ENCODE data around the gene TMEM81.

TMEM81 gene

GRCh38 chr1:205084360-205084759, at the start of gene TMEM81:
TSS of gene TMEM81 (minus strand) at chr1:205084460. CDS start at chr1:205084320, 140 bp downstream.
- Histone ChIP-seq H3K4me1 (ENCODE audit: control insufficient read depth, low read length) (no peaks in the 10 kb centered on the region), H3K9me3 (ENCODE audit: control insufficient read depth, insufficient read depth, low read length) (no peaks in the 10 kb centered on the region), H3K4me2 (ENCODE audit: low read length) (no peak within 1 kb of the TSS), H3K27ac (ENCODE audit: low read depth, low read length) (no peak within 1 kb of the TSS), H3K36me3 (ENCODE audit: control insufficient read depth, low read length) (peaks cover 35% of the 10 kb centered on the region), H3K79me2 (ENCODE audit: control insufficient read depth, low read length) (no peaks in the 10 kb centered on the region), H3F3A (ENCODE audit: control insufficient read depth, insufficient read depth) (no peaks in the 10 kb centered on the region), H3K9me2 (replicated peaks; ENCODE audit: control insufficient read depth, low read length) (no peaks in the 10 kb centered on the region), H3K27me3 (ENCODE audit: control insufficient read depth, low read length) (no peaks in the 10 kb centered on the region), H3K4me3 (ENCODE audit: low read length) (no peak within 1 kb of the TSS), H4K20me1 (ENCODE audit: control insufficient read depth, insufficient read depth, low read depth, low read length) (no peaks in the 10 kb centered on the region)
- TF ChIP-seq CTCF (IDR thresholded peaks at IDR 0.05; ENCODE audit: low read depth, low read length, poor library complexity, severe bottlenecking): no peak
- no peak for TF ChIP-seq EZH2phosphoT487 (IDR thresholded peaks at IDR 0.05; ENCODE audit: borderline replicate concordance, low read length)

DNA sequence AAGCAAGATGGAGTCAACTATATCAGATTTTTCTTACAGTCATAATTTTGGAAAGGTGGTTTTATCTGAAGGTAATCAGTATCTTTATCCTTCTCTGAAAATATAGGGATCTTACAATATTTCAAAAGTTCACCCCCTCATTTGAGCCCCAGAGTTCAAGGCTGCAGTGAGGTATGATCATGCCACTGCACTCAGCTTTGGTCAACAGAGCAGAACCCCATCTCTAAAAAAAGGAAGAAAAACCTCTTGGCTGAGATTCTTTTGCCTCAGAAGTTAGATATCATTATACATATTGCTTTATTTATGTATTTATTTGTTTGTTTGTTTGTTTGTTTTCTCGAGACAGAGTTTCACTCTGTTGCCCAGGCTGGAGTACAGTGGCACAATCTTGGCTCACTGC, 49.0 kb upstream of the TMEM81 start:
- Histone ChIP-seq H3K9me3 (ENCODE audit: control insufficient read depth, insufficient read depth, low read length) (no peaks in the 10 kb centered on the region), H3K36me3 (ENCODE audit: control insufficient read depth, low read length) (no peaks in the 10 kb centered on the region), H3K27ac (ENCODE audit: low read depth, low read length) (no peak overlapping the region), H3K4me1 (ENCODE audit: control insufficient read depth, low read length) (peaks cover 12% of the 10 kb centered on the region), H3F3A (ENCODE audit: control insufficient read depth, insufficient read depth) (no peaks in the 10 kb centered on the region), H3K79me2 (ENCODE audit: control insufficient read depth, low read length) (no peaks in the 10 kb centered on the region), H3K4me2 (ENCODE audit: low read length) (no peak overlapping the region), H3K9me2 (replicated peaks; ENCODE audit: control insufficient read depth, low read length) (no peaks in the 10 kb centered on the region), H4K20me1 (ENCODE audit: control insufficient read depth, insufficient read depth, low read depth, low read length) (no peaks in the 10 kb centered on the region), H3K27me3 (ENCODE audit: control insufficient read depth, low read length) (no peaks in the 10 kb centered on the region), H3K4me3 (ENCODE audit: low read length) (no peak overlapping the region)
- TF ChIP-seq EZH2phosphoT487 (IDR thresholded peaks at IDR 0.05; ENCODE audit: borderline replicate concordance, low read length): no peak
- no peak for TF ChIP-seq CTCF (IDR thresholded peaks at IDR 0.05; ENCODE audit: low read depth, low read length, poor library complexity, severe bottlenecking)

DNA sequence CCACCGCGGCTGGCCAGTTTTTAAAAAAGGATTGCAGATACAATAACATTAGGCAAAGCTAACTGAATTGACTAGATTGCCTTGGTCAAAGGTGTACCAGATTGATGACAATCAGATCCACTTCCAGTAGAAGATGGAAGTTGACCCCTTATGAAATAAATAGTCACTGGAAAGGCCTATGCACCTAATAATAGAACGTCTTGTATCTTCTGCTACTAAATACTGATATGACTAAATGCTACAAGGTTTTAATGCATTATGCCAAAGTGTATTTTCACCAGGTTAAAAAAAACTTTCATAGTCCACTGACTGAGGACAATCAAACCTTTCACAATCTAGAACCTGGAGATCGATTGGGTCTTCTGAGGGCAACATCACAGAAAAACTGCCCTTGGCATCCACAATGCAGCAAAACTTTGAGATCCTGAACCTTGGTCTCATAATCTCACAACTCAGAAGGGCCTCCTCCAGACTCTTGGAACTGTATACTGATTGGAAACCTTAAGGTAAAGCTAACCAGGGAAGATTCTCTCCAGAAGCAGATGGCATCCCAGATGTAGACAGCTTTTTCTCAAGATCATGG, 45.3 kb upstream of the TMEM81 start:
- Histone ChIP-seq H3K4me1 (ENCODE audit: control insufficient read depth, low read length) (peaks cover 14% of the 10 kb centered on the region), H3K36me3 (ENCODE audit: control insufficient read depth, low read length) (no peaks in the 10 kb centered on the region), H4K20me1 (ENCODE audit: control insufficient read depth, insufficient read depth, low read depth, low read length) (no peaks in the 10 kb centered on the region), H3K27me3 (ENCODE audit: control insufficient read depth, low read length) (no peaks in the 10 kb centered on the region), H3K9me2 (replicated peaks; ENCODE audit: control insufficient read depth, low read length) (no peaks in the 10 kb centered on the region), H3K4me3 (ENCODE audit: low read length) (no peak overlapping the region), H3K4me2 (ENCODE audit: low read length) (no peak overlapping the region), H3F3A (ENCODE audit: control insufficient read depth, insufficient read depth) (no peaks in the 10 kb centered on the region), H3K9me3 (ENCODE audit: control insufficient read depth, insufficient read depth, low read length) (no peaks in the 10 kb centered on the region), H3K27ac (ENCODE audit: low read depth, low read length) (no peak overlapping the region), H3K79me2 (ENCODE audit: control insufficient read depth, low read length) (no peaks in the 10 kb centered on the region)
- TF ChIP-seq EZH2phosphoT487 (IDR thresholded peaks at IDR 0.05; ENCODE audit: borderline replicate concordance, low read length): no peak
- TF ChIP-seq CTCF (IDR thresholded peaks at IDR 0.05; ENCODE audit: low read depth, low read length, poor library complexity, severe bottlenecking): no peak
